H1 (cell line): ENCODE data around the gene RELL1. TPM values are rescaled to one million over a fixed set of nuclear protein-coding genes. Genes with fewer than 3 reads are reported as not detected.

Source experiments
- CHD7 ChIP-seq: fragments of 300-600 bp; sonication (generic); IDR thresholded peaks from 2 replicates; pipeline ENCODE4 v1.7.1; 2012; ENCODE audit warnings: low read length, moderate library complexity, mild to moderate bottlenecking, inconsistent platforms; ENCODE audit not compliant: insufficient replicate concordance
- EZH2 ChIP-seq: fragments of 200-600 bp; sonication (generic); IDR thresholded peaks from 2 replicates; pipeline ENCODE4 v1.7.1; 2012; ENCODE audit warnings: low read depth, mild to moderate bottlenecking, moderate library complexity, low read length, inconsistent platforms; ENCODE audit not compliant: severe bottlenecking
- JUN ChIP-seq: IDR thresholded peaks from 2 replicates; pipeline ENCODE4 v1.6.1; 2011; ENCODE audit warnings: low read depth, mild to moderate bottlenecking, improper control_type of control experiment, low read length
- JUND ChIP-seq: IDR thresholded peaks from 2 replicates; pipeline ENCODE4 v1.6.1; 2011; ENCODE audit warnings: mild to moderate bottlenecking, improper control_type of control experiment, low read length
- POU5F1 ChIP-seq: IDR thresholded peaks from 2 replicates; pipeline ENCODE4 v1.6.1; 2011; ENCODE audit warnings: low read depth, mild to moderate bottlenecking, low read length, moderate library complexity
- SIRT6 ChIP-seq: IDR thresholded peaks from one replicate; pipeline ENCODE4 v1.7.1; 2012; ENCODE audit warnings: low read length, inconsistent platforms
- SP1 ChIP-seq: IDR thresholded peaks from 2 replicates; pipeline ENCODE4 v1.6.1; 2011; ENCODE audit warnings: low read depth, low read length
- polyA plus RNA-seq, 7 experiments: library from polyadenylated mRNA; depleted of rRNA in 3 of 7; stranded (reverse) in 5 of 7; unstranded in 2 of 7; fragments of >200 nt in 5 of 7; fragments of 200-250 nt in 2 of 7; gene quantifications; 1 replicate in 5 of 7; 2 replicates in 1 of 7; 4 replicates in 1 of 7; pipeline versions ENCODE4 v1.2.1 to v1.2.3, GENCODE V29; 2011 to 2013; ENCODE audit warnings: missing spikeins in 2 of 7, mixed read lengths in 2 of 7
- total RNA-seq: library from RNA; stranded (reverse); fragmentation: NEBNext Ultra II Directional; extraction: Animal tissue kit (Norgen Biotek cat#: 25700); gene quantifications from 2 replicates; pipeline ENCODE4 v1.2.1, GENCODE V29; 2021
- TF ChIP-seq, protein P1 (sequence below), 3 experiments: IDR thresholded peaks; 1 replicate in 2 of 3; 2 replicates in 1 of 3; pipeline versions ENCODE4 v1.5.1 to v1.6.1; 2011; ENCODE audit warnings: low read length in 3 of 3, mild to moderate bottlenecking in 3 of 3, inconsistent platforms in 2 of 3, low read depth in 1 of 3, moderate library complexity in 1 of 3; ENCODE audit not compliant: insufficient read depth in 1 of 3; ENCODE audit errors: control extremely low read depth in 1 of 3

RELL1 gene
- total and polyA plus RNA-seq, 2 of the 8 experiments (the other 6 are each of a cell fraction or from before 2014, with no cell fraction given) = 2.1 to 14.1 TPM

- TF ChIP-seq CHD7 (no peak), SP1 (no peak), JUN (no peak), SIRT6 (no peak), JUND (no peak), POU5F1 (no peak), EZH2 (no peak)
- TF ChIP-seq, protein P1, sequence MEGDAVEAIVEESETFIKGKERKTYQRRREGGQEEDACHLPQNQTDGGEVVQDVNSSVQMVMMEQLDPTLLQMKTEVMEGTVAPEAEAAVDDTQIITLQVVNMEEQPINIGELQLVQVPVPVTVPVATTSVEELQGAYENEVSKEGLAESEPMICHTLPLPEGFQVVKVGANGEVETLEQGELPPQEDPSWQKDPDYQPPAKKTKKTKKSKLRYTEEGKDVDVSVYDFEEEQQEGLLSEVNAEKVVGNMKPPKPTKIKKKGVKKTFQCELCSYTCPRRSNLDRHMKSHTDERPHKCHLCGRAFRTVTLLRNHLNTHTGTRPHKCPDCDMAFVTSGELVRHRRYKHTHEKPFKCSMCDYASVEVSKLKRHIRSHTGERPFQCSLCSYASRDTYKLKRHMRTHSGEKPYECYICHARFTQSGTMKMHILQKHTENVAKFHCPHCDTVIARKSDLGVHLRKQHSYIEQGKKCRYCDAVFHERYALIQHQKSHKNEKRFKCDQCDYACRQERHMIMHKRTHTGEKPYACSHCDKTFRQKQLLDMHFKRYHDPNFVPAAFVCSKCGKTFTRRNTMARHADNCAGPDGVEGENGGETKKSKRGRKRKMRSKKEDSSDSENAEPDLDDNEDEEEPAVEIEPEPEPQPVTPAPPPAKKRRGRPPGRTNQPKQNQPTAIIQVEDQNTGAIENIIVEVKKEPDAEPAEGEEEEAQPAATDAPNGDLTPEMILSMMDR (IDR thresholded peaks at IDR 0.05; ENCODE audit: control extremely low read depth in 1 of 3, insufficient read depth in 1 of 3, low read depth in 1 of 3, low read length in 3 of 3) = no peak
Observed at GRCh38 chr4:37648084-37648817, 37.9 kb downstream of the RELL1 start (continued).
